NCI-H2171 (cell line): Measurements from ENCODE around the gene CTTNBP2NL.

Experiments
- DNase-seq: peaks from one replicate; lab custom pipeline; 2025; lab: John Stamatoyannopoulos, UW

Gene CTTNBP2NL, protein sequence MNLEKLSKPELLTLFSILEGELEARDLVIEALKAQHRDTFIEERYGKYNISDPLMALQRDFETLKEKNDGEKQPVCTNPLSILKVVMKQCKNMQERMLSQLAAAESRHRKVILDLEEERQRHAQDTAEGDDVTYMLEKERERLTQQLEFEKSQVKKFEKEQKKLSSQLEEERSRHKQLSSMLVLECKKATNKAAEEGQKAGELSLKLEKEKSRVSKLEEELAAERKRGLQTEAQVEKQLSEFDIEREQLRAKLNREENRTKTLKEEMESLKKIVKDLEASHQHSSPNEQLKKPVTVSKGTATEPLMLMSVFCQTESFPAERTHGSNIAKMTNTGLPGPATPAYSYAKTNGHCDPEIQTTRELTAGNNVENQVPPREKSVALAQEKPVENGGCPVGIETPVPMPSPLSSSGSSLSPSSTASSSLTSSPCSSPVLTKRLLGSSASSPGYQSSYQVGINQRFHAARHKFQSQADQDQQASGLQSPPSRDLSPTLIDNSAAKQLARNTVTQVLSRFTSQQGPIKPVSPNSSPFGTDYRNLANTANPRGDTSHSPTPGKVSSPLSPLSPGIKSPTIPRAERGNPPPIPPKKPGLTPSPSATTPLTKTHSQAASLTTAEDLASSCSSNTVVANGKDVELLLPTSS

DNA sequence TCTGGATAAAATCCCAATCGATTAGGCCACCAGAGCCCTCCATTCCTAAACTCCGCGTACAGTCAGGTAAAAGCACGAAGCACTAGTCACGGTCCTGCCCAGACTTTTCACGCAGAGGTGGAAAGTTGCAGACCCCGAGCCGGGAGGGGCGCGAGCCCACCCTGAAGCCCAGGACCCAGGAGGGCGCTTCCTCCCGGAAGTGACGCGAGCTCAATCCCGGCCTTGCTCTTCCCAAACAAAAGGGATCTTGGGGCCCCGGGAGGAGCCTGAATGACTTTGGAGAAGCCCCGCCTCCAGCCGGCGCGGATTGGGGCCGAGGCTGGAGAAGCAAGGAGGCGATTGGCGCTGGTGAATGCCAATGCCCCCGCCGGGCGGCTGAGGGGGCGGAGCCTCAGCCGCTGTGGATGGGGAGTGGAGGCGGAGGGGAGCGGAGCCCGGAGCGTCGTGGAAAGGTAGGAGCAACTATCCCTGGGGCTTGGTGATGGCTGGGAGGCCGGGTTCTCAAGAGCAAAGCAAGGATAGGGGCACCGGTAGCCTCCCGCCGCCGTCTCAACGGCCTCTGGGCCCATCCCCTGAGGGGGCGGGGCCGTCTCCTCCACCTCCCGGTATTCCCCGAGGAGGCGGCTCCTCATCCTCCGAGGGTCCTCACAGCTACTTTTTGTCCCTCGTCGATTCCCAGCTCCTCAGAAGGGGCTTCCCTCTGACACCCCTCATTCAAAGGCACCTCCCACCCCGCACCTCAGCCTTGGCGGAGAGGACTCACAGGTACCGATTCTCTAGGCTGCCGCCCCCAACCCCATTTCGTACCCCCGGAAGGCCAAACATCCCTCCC, at the start of gene CTTNBP2NL:
CTTNBP2NL (plus strand) TSS at position 394 of the 832 bp plus-strand sequence. CDS start 19,952 bp downstream, outside the sequence.
- peak; percentile 96 for DNase-seq

DNA sequence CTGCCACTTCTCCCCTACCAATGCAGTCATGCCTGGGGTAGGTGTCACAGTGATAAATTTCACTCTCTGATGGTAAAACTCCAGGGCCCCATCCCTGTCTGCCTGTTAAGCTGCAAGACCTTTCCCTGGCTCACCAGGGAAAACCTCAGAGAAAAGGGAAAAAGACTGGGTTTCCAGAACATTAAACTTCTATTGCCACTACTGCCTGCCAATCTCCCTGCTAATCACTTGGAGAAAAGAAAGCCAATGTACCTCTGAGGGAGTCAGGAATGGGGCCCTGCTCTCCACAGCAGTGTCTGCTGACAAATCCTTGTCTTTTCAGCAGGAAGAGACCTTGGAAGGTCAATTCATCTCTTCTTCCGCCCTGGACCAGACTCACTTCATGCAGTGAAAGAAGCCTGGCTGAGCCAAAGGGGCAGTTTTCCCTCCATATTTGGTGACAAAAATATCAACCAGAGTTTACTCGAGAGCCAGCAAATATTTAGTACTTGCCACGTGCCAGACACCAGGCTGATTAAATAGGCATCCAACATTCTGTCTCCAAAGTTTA, 49.1 kb upstream of the CTTNBP2NL start:
- DNase-seq: no peak

DNA sequence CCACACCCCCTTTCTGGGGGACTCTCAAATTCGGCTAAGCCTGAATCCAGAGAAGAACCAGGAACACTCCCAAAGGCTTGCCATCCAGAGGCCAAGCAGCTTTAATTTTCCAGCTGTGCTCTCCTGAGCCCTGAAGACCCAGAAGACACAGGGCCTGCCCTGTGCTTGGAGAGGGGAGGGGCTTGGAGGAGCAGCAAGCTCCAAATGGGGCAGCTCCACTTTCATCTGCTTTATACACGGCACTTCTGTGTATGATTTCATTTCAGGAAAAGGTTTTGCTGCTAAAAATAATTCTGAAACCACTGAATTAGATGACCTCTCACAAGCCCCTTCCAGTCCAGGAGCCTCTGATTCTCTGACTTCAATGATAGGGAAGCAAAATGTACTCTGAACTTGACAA, 39.2 kb upstream of the CTTNBP2NL start:
- DNase-seq: no peak

DNA sequence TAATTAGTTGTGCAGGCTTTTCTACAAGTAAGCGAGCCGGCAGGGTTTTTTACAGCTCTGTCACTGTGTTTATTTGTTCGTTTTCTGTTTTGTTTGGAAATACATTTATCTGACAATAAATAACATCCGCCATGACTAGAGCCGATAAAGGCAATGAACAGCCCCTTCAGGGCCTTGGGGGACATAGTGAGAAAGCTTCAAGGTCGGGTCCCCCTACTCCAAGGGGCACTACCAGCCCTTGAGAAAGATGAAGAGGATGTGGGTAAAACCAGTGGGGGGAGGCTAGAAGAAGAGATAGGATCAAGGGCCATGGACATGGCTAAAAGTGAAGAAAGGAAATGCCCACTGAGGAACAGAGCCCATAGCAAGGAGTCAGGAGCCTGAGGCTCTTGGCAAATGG, 38.5 kb upstream of the CTTNBP2NL start:
- no peak for DNase-seq

DNA sequence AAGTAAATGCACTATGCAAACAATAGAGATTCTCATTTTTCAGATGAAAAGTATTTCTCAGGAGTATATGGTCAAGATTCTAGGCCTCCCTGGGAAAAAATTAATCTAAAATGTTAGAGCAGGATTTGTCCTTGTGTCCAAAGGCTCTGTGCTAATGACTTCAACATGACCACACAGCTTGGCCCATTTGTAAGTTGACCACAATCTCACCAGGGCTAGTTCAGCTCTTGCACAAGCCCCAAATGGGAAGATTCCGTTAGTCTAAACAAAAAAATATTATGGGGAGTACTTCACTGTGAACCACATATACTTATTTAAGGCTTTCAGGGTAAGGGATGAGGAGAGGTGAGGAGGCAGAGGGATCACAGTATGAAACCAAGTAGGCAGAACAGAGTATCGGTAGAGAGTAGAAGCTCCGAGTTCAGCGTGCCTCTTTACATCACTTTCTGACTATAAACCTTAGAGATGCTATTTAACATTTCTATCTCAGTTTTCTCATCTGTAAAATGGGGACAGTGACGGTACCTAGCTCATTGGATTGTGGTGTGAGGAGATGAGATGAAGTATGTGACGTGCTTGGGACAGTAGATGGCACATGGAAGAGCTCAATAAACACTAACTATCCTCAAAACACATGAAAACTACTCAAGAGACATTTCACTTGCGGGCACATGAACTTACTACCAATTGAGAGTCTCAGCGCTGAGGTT, 37.8 kb upstream of the CTTNBP2NL start:
- no peak for DNase-seq

DNA sequence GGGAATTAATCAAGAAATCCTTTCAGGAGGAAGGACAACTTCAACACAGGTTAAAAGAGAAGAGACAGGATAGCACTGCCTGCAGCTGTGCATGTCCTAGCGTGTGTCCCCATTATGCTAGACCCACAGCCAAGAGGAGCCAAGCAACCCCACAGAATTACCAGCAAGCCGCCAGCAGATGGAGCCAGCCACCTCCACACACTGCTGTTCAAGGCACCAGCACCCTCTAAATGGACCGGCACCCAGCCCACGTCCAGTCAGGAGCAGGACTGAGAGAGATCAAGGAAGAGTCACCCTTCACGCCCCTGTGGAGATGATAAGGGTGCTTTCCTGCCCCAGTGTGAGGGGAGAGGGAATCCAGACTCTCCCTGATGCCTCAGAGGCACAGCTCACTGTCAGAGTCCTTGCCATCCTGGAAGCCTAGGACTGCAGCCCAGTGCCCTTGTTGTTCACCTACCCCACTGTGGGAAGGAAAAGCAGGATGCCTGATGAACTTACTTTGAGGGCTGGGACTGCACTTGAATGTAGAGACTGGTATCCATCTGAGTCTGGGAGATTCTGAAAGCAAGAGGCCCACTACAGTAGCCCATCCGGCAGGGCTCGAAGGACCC, 37.1 kb upstream of the CTTNBP2NL start:
- DNase-seq: peak; percentile 7

DNA sequence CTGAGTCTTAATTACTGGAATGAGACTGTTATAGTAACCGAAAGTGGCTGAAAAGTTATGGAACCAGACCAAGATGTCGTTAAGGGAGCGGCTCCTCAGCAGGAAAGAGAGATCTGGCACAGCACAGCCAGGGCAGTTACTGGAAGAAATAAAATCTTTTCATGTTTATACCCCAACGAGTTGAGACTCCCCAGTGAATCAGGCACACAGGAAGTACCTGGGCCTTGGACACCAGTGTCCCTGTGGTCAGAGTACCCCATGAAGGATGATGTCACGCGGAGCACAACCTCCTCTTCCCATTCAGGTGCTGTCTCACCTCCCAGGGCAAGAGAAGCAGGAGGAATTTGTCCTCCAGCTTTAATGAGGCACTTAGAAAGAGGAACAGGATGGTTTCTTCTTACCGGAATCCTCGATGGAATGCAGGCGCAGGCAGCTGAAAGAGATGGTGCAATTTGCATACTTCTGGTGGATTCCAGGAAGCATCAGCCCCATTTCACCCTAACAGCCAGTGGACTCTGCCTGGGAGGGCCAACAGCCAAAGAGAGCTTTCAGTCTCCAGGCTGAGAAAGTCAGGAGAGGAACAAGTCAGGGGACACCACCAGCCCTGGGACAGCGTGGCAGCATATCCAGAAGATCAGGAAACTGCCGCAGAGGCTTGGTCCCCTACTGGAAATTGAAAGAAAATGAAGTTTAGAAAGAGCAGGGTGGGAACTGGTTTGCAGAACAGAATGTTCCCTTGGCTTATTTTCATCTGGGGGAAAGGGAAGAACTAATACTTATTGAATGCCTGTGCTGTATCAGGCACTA, 35.9 kb upstream of the CTTNBP2NL start:
- DNase-seq: no peak

DNA sequence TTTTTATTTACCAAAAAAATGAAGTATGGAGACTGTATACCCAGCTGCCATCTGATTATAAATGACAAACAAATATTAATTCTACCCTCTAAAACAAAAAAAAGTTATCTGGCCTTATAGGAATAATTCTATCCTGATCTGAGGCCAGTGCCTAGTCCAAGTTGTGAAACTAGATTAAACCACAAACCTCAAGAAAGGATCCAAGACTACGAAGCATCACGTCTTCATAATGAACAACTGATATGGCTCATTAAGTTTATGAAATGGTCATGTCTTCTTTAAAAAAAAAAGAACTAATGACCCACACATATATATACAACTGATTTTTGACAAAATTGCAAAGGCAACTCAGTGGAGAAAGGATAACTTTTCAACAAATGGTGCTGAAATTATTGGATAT, 32.4 kb upstream of the CTTNBP2NL start:
- DNase-seq: no peak

DNA sequence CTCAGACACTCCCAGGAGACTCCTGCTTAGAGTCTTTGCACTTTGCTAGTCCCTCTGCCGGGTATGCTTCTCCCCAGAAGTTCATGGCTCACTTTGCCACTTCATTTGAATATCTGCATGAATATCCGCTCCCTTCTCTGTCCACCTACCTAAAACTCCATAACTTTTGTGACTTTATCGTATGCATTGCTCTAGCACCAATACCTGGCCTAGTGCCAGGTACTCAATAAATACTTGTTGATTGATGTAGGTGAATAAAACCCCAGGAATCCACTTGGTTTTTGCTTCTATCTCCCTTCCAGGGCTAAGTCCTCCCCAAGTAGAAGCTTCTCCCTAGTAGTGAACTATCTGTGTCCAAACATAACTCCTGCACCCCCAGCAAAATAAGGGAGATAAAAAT, 27.8 kb upstream of the CTTNBP2NL start:
- no peak for DNase-seq

DNA sequence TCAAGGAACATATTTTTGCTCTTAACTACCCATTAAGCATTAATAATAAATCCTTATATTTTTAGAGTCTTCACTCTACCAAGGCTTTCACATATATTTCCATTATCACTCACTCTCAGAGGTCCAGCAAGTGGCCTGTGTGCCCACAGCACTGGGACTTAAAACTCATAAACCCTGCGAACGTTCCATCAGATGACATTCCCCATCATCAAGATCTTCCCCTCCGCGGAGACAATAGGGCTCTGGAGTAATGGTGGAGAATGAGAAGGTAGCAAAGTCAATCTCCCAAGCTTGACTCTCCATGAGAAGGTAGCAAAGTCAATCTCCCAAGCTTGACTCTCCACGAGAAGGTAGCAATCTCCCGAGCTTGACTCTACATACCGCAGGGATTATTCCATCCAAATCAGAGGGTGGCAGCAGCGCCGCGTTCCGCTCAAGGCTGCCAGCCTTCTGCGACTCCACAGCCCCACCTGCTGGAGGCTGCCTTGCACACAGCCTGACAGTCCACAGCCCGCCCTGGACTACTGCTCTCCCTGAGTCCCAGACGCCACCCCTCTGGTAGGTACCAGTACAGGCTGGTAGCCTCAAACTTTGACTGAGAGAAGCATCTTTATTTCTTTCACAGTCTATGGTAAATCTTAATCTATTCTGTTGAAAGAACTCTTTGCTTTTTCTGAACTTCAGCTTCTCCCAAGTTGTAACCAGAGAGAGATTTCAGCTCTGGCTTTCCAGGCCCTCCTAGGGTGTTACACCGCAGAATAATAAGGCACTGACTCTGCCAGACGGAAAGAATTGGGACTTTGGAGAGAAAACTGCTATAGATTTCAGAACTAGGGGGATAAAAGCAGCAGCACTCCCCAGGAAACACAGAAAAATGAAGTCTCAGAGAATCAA, 26.4 kb upstream of the CTTNBP2NL start:
- peak; percentile 74 for DNase-seq

DNA sequence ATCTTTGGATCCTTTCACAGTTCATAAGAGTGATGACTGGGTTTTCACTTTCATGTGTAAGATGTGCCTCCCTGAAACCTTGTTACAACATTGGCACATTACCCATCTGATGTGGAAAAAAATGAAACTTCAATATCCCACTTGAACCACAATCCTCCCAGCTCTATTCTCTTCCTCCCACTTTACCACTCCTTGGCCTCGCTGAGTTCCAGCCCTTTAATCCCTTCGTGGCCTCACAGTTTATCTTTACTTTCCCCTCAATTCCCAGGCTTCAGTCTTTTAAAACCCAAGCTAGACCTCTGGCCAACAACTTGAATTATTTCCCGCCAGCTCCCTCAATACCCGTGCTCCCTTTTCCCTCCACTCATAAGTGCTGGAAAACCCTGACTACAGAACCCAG, 25.0 kb upstream of the CTTNBP2NL start:
- no peak for DNase-seq

DNA sequence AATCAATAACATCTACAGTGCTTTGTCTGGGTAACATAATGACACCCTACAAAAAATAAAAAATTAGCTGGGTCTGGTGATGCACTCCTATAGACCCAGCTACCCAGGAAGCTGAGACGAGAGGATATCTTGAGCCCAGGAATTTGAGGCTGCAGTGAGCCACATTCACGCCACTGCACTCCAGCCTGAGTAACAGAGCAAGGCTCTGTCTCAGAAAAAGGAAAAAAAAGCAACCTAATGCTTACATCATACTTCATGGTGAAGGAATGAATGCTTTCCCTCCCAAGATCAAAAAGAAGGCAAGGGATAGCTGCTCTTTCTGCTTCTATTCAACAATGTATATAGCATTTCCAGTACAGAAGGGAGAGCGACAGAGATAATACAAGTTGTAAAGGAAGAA, 24.2 kb upstream of the CTTNBP2NL start:
- DNase-seq: no peak

DNA sequence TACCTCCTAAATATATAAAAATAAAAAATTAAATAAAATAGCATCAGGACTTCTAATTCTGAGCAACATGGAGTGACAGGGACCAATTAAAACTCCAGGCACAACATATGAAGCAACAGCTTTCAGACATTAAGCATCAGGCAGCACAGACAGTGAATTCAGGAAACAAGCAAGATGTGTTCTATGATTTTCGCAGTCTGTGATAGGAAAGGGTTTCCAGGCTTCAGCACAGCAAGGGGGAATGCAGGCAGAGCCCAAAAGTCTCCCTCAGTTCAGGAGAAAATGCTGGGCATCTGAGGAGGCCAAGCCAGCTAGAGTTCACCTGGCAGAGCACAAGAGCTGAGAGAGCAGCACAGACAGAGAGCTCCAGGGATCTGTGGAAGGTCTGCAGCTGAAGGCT, 22.2 kb upstream of the CTTNBP2NL start:
- no peak for DNase-seq

DNA sequence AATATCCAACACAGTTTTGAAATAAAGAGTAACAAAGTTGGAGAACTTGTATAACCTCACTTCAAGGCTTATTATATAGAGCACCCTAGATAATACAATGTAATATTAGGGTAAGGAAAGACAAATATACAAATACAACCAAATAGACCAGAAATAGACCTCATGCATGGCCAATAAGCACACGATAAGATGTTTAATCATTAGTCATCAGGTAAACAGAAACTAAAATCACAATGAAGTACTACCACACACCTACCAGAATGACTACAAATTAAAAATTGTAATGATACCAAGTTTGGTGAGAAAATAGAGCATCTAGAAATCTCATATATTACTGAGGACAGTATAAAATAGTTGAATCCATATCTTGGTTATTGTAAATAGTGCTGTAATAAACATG, 20.3 kb upstream of the CTTNBP2NL start:
- DNase-seq: no peak

DNA sequence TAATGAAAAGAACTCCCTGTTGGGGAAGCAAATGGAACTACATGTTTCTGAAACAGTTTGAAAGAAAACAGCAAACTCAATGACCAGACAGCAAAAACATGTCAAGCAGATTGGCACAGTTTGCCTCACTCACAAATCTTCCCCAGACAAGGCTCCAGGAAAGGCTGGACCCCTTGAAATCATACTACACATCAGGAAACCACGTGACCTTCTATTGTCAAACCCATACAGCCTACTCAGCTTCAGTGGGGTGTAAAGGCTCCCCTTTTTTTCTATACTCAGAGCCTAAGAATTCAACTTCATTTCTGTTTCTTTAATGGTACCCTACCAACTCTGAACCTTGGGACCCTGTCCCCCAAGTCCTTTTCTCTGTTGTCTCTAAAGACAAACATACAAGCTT, 15.7 kb upstream of the CTTNBP2NL start:
- DNase-seq: no peak

DNA sequence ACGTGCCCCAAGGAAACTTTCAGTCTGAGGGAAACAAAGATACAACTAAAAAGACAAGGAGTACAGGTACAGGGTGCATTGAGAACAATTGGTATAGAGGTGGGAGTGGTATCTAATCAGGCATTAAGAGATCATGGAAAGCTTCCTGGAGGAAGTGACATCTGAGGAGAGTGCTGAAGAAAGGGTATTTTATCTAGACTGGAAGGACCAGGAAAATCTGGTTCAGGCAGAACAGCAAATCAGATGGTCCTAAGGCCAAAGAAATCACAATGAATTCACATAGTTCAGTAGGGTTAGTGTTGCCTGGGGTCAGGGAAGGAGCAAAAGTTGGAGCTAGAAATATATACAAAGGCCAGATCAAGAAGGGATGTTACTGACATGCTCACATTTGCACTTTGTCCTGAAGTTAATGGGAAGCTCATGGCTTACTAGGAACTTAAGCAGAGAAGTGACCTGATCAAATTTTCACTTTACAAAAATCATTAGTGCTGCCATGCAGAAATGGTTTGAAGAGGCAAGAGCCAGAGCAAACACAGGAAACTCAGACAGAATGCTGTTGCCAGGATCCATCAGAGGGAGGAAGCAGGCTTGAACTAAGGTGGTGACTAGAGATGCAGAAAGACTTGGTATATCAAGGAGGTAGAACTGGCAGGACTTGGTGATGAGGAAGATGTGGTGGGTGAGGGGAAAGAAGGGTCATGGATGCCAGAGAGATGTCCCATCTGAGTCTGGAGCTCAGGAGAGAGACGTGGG, 14.5 kb upstream of the CTTNBP2NL start:
- DNase-seq: no peak

DNA sequence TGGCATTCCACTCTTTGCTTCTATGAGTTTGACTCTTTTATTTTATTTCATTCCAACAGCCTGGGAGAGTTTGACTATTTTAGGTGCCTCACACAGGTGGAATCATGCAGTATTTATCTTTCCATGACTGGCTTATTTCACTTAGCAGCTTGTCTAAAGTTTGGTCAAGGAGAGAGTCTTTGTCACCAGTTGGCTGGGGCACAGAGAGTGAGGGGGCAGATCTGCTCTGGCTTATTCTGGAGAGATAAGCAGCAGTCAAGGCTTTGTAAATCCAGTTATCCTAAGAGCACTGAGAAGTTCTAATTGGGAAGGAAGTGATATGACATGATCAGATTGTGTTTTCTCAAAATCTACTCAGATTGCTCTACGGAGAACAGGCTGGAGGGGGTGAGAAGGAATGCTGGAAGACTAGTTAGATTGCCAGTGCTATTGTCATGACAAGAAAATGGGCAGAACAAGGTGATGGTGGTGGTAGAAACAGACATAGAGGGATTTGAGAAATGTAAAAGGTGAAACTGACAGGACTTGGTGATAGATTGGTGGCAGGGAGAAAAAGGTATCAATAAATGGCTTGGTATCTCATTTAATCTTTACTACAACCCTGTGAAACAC, 12.1 kb upstream of the CTTNBP2NL start:
- DNase-seq: no peak

DNA sequence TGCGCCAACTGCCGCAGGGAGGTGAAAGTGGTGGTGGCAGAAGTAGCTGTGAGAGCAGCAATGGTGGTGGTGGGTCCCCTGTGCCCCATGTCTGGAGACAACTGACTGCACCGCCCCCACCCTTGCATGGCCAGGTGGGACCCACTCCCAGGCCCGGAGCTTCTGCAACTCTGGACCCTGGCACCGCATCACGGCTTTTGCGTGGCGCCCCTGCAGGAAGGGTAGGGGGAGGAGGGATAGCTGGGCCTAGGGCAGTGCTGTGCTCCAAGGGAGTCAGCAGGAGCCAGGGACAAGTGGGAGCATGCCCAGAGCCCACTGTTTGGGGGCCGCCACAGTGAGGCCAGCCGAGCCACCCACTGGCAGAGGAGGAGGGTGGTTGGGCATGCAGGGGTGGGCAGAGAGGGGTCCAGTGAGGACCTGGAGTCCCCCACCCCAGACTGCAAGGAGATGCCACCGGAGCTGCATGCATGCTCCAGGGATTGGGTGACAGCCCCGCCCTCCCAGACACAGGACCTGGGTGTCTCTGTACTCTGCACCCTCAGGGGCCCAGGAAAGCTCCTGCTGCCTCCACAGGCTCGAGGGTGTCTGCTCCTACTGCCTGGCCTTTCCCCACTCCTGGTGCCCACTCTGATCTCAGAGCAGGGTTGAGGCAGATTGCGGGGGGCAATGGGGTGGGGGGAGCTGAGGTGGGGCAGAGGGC, 9.8 kb upstream of the CTTNBP2NL start:
- no peak for DNase-seq
